Esophagus squamous epithelium (tissue), 5 donors: Measurements from ENCODE around the gene KLHL15. TPM values are rescaled to one million over a fixed set of nuclear protein-coding genes. Genes with fewer than 3 reads are reported as not detected.

Experiments used
- DNase-seq: peaks from one replicate; lab custom pipeline; 2025; lab: John Stamatoyannopoulos, UW
- H3K27ac ChIP-seq, 4 donors: fragments of 200-600 bp; sonication (generic); one replicate each; pipeline ENCODE4 v1.5.1; 2016 to 2019; ENCODE audit warnings: mild to moderate bottlenecking in 1 of 4
- H3K27me3 ChIP-seq, 4 donors: fragments of 200-600 bp; sonication (generic); 1 replicate in 3 of 4; 2 replicates in 1 of 4; pipeline versions ENCODE4 v1.5.1 to v1.6.0; 2017 to 2021; ENCODE audit warnings: antibody characterized with exemption in 1 of 4
- H3K36me3 ChIP-seq, 3 donors: fragments of 200-600 bp; sonication (generic); one replicate each; pipeline ENCODE4 v1.5.1; 2016 to 2019
- H3K4me1 ChIP-seq, 3 donors: fragments of 200-600 bp; sonication (generic); one replicate each; pipeline ENCODE4 v1.5.1; 2017 to 2019
- H3K4me3 ChIP-seq, 4 donors: fragments of 200-600 bp; sonication (generic); 1 replicate in 3 of 4; 2 replicates in 1 of 4; pipeline ENCODE4 v1.5.1; 2016 to 2019; ENCODE audit warnings: mild to moderate bottlenecking in 2 of 4, moderate library complexity in 1 of 4
- H3K9me3 ChIP-seq, 3 donors: fragments of 200-600 bp; sonication (generic); one replicate each; pipeline ENCODE4 v1.5.1; 2016 to 2019
- CTCF ChIP-seq, 6 experiments: fragments of 450-650 bp in 4 of 6; fragments of 200-600 bp in 2 of 6; sonication (generic) in 2 of 6; IDR thresholded peaks; one replicate each; pipeline ENCODE4 v1.5.1; 2016 to 2019; ENCODE audit warnings: antibody characterized with exemption in 6 of 6, mild to moderate bottlenecking in 4 of 6, moderate library complexity in 4 of 6
- POLR2A ChIP-seq, 4 donors: fragments of 450-650 bp; IDR thresholded peaks; one replicate each; pipeline ENCODE4 v1.6.1; 2017; ENCODE audit warnings: antibody characterized with exemption in 4 of 4, mild to moderate bottlenecking in 4 of 4, moderate library complexity in 3 of 4
- WGBS, 2 donors: methylation state at CpG; one replicate each; pipeline ENCODE4 v1.1.5; 2018; 5-methylcytosine and 5-hydroxymethylcytosine counted together
- intact Hi-C: fragments of 100-400 bp; cut with DNase I; formaldehyde crosslinking; loops from one replicate; pipeline ENCODE4 v1.15.0; 2022
- total RNA-seq, 4 donors: library from RNA; depleted of rRNA; stranded (reverse); fragments of >200 nt; gene quantifications; one replicate each; pipeline ENCODE4 v1.1.0, GENCODE V29; 2016
- donor health status: DM: yes; HTN: yes; CAD: no.

Gene KLHL15
- total RNA-seq, 4 donors from 2014 or later = 2.5 to 11.8 (median 5.4) TPM

- Histone ChIP-seq H3K4me3 (no peak overlapping the region), H3K27me3 (no peaks in the 10 kb centered on the region), H3K9me3 (no peaks in the 10 kb centered on the region), H3K27ac (no peak overlapping the region), H3K4me1 (no peaks in the 10 kb centered on the region), H3K36me3 (peaks cover 0 to 24% (median 0%) of the 10 kb centered on the region in 3 donors)
- TF ChIP-seq POLR2A (IDR thresholded peaks at IDR 0.05) = no peak
- no peak for TF ChIP-seq CTCF (IDR thresholded peaks at IDR 0.05)
- intact Hi-C loops = no loop called here
- DNase-seq = no peak
- 88 to 95% methylated on average over 2 of the region's 2 CpGs for WGBS, 2 donors
Measured at GRCh38 chrX:23990455-23990854, 36.5 kb downstream of the KLHL15 start.

- Histone ChIP-seq H3K4me3 (no peak overlapping the region), H3K27ac (no peak overlapping the region), H3K4me1 (no peaks in the 10 kb centered on the region), H3K36me3 (peaks cover 0 to 24% (median 0%) of the 10 kb centered on the region in 3 donors), H3K27me3 (no peaks in the 10 kb centered on the region), H3K9me3 (no peaks in the 10 kb centered on the region)
- 82 to 98% methylated on average over 3 of the region's 3 CpGs for WGBS, 2 donors
- no peak for DNase-seq
- intact Hi-C loops = no loop called here
- TF ChIP-seq POLR2A (IDR thresholded peaks at IDR 0.05) (no peak), CTCF (IDR thresholded peaks at IDR 0.05) (no peak)
Measured at GRCh38 chrX:23989689-23990088, 37.3 kb downstream of the KLHL15 start.

GRCh38 chrX:23982891-23983290 lies 44.1 kb downstream of the KLHL15 start:
- TF ChIP-seq POLR2A (IDR thresholded peaks at IDR 0.05) (no peak), CTCF (IDR thresholded peaks at IDR 0.05) (no peak)
- DNase-seq = no peak
- no peaks in the 10 kb centered on the region for H3K9me3 ChIP-seq
- H3K27ac ChIP-seq = no peak overlapping the region
- H3K4me1 ChIP-seq = peaks cover 0 to 6% (median 0%) of the 10 kb centered on the region in 3 donors
- 76 to 77% methylated on average over 1 of the region's 1 CpG for WGBS, 2 donors
- intact Hi-C loops = no loop called here
- peaks cover 0 to 4% (median 0%) of the 10 kb centered on the region in 4 donors for H3K27me3 ChIP-seq
- peaks cover 0 to 7% (median 0%) of the 10 kb centered on the region in 3 donors for H3K36me3 ChIP-seq
- no peak overlapping the region for H3K4me3 ChIP-seq

- TF ChIP-seq CTCF (IDR thresholded peaks at IDR 0.05) = no peak
- TF ChIP-seq POLR2A (IDR thresholded peaks at IDR 0.05) = no peak
- Histone ChIP-seq H3K27me3 (peaks cover 0 to 4% (median 0%) of the 10 kb centered on the region in 4 donors), H3K4me1 (peaks cover 0 to 6% (median 0%) of the 10 kb centered on the region in 3 donors), H3K9me3 (no peaks in the 10 kb centered on the region), H3K27ac (no peak overlapping the region), H3K4me3 (no peak overlapping the region), H3K36me3 (no peaks in the 10 kb centered on the region)
- intact Hi-C loops = no loop called here
- DNase-seq = no peak
- 79 to 88% methylated on average over 1 to 2 of the region's 2 CpGs for WGBS, 2 donors
Measured at GRCh38 chrX:23981711-23982110, 45.3 kb downstream of the KLHL15 start.

GRCh38 chrX:23981222-23981621 lies 45.8 kb downstream of the KLHL15 start:
- TF ChIP-seq CTCF (IDR thresholded peaks at IDR 0.05) = no peak
- no peak for TF ChIP-seq POLR2A (IDR thresholded peaks at IDR 0.05)
- no peak overlapping the region for H3K4me3 ChIP-seq
- peaks cover 0 to 4% (median 0%) of the 10 kb centered on the region in 4 donors for H3K27me3 ChIP-seq
- H3K9me3 ChIP-seq = no peaks in the 10 kb centered on the region
- WGBS, 2 donors = 50 to 56% methylated on average over 2 to 4 of the region's 4 CpGs
- peaks cover 0 to 6% (median 0%) of the 10 kb centered on the region in 3 donors for H3K4me1 ChIP-seq
- H3K27ac ChIP-seq = no peak overlapping the region
- no peaks in the 10 kb centered on the region for H3K36me3 ChIP-seq
- intact Hi-C loops = no loop called here
- no peak for DNase-seq
